Stimulated activated naive CD8-positive, alpha-beta T cell treated with anti-CD3 and anti-CD28 coated beads, Interleukin-15, Interleukin-2, amounts not matched to agents 100 U/mL and 50 U/mL, for 24 hours (primary cell): ENCODE results near the gene LRRC74B.
"Not testable (repeated sequence)": the region's sequence is repeated elsewhere in the genome, so short reads cannot be mapped to it uniquely, and the experiment has no call there.

Experiments
- ATAC-seq: fragments of 150-1000 bp; cut with Tn5 transposase; one replicate; pipeline ENCODE4 v1.10.0; 2021
- DNase-seq: peaks from one replicate; pipeline ENCODE4 v3.0.0; 2021

The LRRC74B gene, protein sequence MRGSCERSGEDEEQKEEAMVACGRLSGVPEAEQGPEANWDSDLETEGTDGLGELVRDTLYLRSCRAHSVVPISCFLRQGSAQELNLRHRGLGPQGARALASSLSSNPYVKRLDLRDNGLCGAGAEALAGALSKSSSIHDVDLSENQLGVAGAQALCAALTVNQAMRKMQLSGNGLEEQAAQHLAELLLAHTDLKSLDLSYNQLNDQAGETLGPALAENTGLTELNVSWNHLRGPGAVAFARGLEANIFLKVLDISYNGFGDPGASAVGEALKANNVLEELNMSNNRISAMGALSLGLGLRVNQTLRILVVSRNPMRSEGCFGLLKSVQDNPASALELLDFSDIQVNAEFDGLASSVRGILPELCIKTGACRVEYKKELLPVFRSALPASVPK

DNA sequence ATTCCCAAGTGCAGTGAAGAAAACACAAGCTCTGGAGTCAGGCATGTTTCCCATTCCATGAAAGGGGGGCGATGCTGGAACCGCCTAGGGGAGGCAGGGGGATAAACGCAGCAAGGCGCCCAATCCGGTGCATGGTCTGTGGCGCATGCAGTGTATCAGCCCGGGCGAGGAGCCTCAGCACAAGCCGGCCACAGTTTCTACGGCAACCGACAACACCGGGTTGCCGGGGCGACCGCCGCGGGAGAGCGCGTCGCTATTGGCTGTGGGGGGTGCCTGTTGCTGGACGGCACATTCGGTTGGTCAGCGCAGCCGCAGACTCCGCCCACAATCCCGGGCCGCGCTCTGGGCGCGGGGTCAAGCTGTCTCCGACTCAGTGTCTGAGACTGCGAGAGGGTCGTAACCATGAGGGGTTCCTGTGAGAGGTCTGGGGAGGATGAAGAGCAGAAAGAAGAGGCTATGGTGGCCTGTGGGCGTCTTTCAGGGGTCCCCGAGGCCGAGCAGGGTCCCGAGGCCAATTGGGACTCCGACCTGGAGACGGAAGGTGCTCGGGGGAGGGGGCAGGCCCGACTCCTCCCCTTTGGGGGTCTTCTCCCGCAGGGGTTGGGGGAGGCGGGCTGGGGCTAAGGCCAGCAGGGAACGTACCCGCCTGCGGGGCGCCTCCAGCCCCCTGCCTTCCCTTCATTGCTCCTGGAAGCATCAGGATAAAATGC is at the start of gene LRRC74B:
Gene LRRC74B, plus strand, starts transcription at position 362 of the 710 bp plus-strand sequence. Its CDS starts 41 bp downstream, at position 403.
- peak; percentile 84 for DNase-seq
- ATAC-seq: peak; percentile 94

DNA sequence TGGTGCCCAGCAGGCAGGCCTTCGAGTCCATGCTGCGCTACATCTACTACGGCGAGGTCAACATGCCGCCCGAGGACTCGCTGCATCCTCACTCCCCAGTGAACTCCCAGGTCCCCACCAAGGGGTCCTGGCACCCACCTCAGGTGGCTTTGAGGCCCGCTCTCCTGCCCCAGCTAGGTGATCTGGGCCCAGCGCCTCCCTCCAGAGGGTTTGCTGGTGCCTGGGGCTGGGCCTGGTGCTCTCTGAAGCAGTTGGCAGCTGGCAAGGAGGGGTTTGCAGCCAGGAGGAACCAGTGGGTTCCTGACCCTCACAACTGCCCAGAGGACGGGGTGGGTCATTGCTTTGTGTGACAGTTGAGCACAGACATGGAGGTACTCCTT is 49.7 kb upstream of the LRRC74B start:
- no peak for ATAC-seq
- no peak for DNase-seq

DNA sequence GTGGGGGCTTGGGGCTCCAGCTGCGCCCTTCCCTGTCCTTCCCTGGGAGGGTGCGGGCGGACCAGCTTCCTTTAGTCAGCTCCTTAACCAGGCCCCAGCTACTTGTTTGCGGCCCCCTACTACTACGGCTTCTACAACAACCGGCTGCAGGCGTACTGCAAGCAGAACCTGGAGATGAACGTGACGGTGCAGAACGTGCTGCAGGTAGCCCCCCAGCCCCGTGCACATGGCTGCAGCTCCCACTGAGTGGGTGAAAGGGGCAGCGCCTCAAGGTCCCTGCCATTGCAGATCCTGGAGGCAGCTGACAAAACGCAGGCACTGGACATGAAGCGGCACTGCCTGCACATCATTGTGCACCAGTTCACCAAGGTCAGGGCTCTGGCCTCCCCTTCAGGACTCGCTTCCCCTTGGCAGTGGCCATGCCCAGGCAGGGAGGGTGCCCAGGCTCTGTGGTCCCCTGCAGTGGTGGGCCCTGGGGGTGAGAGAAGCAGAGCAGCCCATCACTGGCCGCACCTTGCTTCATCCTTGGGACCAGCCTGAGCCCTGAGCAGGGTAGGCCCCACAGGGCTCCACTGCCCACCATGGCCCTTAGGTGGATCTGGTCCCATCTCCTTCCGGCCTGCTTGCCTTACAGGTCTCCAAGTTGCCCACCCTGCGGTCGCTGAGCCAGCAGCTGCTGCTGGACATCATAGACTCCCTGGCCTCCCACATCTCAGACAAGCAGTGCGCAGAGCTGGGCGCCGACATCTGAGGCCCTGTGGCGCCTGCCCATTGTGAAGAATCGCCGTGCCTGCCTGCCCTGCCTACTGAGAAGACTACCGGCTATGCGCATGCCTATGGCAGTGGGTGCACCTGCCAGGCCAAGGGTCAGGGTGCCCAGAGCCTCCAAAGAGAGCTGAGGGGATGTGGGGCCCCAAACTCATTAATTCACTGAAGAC is 48.9 kb upstream of the LRRC74B start:
- ATAC-seq (no peak), DNase-seq (no peak)

DNA sequence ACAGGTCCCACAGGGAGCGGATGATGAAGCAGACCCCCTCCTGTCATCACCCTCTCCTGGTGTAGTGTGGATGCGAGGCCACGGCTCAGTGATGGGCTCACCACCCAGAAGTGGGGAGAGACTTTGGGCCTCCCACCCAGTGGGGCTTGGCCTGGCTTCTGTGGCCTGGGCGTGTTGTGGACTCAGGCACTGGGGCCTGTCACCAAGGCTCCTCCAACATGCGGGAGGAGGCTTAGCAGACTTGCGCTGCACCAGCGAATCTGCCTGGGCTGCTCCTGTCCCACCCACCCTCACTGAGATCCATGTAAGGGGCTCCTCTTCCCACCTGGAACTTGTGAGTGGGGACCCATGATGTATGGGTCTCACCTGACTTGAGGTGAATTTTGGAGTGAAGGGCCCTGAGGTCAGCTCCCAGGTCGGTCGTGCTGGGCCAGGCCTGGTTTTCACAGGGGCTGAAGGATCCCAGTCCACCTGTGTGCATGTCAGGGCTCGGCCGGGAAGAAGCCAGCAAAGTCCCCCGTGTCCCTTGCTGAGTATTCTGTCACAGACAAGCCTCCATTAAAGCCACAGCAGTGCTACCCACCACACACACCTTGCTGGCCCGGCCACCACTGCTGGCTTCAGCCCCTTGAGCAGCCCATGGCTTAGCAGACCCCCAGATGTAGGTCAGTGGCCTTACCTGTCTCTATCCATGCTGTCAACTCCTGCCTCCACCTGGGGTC is 48.0 kb upstream of the LRRC74B start:
- no peak for ATAC-seq
- no peak for DNase-seq

DNA sequence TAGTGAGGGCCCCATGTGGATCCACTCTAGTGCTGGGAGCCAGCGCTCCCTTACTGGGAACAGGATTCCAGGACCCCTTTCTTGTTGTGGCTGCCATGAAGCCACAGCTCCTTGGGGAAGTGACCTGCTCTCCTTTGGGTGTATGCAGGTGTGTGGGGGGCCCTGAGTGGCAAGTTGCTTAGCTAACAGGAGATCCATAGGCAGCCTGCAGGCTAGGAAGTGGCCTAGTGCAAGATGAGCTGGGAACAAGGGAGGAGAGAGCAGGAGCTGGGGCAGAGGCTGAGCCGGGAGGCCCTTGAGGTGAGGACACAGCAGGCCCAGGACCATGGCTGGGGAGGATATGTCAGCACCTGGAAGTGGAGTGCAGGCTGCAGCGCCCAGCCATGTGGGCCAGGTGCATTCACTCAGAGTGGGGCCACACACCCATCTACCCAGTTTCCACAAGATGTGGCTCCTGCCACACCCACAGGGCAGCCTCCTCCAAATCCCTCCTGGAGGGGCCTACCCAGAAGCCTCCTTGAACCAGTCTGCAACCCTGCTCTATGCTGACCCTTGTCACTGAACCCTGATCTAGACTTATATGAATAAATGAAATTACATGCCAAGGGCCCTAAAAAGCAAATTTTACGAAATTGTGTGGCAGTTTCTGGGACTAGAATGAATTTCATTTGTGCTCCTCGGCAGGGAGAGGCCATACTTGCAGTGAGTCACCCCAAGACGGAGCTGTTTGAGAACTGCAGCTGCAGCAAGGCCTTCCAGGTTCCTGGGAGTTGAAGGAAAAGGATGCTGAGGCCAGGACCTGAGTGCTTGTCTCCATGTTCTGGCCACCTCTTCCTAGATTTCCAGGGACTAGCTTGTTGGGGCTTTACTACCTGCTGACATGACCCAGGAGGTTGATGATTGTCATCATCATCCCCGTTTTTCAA is 47.1 kb upstream of the LRRC74B start:
- no peak for DNase-seq
- no peak for ATAC-seq

DNA sequence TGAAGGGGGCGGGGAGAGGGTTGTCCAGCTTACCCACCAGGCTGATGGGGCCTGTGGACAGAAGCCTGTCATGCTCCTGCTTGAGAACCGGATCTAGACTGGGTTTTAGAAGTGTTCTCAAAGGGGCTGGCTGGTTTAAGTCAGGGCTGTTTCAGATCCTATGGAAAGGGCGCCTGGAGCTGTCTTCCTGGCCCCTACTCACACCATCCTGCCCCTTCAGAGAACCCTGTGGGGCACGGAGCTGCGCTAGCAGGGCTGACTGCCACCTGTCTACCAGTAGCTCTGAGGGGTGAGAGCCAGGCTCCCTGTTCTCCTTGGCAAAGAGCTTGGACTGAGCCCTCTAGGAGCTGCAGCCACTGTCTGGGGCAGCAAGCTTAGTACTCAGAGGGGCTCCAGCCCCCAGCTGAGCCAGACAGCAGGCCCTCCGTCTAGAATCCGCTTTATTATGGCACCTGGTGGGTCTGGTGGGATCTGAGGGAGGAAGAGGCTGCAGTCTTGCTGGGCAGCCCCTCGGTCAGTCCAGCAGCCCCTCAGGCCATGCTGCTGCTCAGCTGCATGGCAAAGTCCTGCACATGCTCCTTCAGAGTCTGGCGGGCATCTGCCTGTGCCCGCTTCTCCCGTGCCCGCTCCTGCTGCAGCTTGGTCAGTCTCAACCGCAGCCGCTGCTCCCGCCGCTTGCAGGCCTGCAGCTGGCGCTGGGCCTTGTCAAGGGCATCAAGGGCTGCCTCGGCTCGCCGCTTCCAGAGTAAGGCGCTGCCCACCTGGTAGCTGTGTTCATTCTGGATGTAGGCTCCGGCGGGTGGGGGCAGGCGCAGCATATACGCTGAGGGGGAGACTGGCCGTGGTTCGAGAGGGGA is 46.2 kb upstream of the LRRC74B start:
- no peak for ATAC-seq
- DNase-seq: no peak

DNA sequence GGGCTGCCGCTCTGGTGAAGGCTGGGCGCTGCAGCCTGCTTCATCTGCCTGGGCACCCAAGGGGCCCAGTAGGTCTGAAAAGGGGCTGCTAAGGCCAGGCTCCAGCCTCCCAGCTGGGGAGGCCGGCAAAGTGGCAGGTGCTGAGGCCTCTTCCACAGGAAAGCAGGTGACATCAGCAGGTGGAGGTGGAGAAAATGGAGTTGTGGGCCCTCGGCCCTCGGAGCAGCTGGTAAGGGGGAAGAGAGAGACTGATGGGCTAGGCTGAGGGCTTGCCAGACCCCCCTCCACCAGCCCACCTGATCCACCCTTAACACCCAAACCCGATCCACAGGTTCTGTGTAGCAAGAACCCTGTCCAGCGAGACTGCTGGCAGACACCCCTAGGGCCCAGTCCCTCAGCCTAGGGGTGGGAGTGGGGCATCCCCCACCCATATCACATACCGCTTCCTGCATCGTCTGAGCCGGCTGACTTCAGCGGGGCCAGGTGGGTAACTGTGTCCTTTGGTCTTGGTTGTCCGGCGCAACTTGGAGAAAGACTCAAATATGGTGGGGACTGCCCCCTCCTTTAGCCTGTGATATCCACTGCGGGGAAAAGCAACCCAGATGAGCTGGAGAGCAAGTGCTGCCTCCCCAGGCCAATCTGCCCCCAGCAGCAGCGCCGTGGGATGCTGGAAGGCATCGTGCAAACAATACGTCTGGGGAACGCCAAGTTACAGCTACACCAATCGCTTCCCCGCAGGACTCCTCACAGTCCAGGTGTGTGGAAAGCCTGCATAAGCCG is 45.3 kb upstream of the LRRC74B start:
- DNase-seq (no peak), ATAC-seq (no peak)

DNA sequence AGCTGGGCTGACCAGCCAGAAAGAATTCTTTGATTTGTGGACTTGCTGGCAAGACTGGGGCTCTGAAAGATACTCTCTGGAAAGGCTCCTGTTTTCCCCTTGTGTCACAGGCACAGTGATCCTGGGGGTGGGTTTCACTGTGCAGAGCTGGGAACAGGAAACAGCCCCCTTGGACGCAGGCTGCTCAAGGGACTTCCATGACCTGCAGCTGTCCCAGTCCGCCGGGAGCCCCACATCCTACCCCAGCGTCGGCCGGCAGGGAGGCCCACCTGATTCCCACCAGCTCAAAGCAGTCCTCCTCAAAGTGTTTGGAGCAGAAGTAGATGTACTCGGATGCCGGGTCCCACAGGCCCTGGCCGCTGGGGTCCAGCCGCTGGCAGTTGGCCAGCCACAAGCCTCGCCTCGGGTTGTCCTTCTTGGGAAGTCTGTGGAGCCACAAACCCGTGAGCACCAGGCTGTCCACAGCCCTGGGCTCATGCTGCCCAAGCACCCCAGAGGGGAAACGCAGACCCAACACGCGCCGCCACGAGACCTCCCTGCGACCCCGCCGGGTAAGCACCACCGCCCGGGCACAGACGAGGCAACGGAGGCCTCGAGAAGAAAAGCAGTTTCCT is 44.7 kb upstream of the LRRC74B start:
- DNase-seq (no peak), ATAC-seq (no peak)

DNA sequence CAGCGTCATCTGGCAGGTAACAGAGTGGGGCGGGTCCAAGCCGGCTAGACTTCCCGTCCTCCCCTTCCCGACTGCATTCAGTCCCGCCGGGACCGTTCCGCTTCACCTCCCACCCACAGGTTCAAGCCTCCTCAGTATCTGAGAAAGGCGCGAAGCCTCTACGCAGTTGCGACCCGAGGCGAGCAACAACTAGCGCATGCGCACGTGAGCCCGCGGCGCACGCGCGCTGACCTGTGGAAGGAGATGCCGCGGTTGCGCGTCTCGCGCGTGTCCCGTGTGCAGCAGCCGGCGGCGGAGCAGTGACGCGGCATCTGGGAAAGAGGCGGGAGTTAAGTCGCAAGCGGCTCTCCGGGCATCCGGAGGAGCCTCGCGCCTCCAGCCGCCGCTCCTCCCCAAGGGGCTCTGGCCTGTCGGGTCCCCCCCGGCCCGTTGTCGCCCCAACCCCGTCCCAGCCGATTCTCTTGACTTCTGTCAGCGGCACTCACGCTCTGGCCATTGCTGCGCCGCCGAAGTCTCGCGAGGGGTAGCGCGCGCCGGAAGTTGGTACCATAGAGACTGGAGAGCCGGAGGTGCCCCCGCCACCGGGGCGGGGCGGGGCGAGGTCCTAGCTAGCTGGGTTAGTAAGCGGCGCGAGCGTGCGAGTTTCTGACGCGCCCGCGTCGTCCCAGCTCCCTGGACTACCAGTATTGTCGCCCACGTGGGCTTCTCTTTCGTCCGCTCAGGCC is 44.0 kb upstream of the LRRC74B start, which contains the start of gene THAP7:
Gene THAP7, minus strand, starts transcription at position 518 of the 725 bp plus-strand sequence. Its CDS starts 207 bp downstream, at position 311.
- ATAC-seq: peak; percentile 93
- DNase-seq: peak; percentile 97

DNA sequence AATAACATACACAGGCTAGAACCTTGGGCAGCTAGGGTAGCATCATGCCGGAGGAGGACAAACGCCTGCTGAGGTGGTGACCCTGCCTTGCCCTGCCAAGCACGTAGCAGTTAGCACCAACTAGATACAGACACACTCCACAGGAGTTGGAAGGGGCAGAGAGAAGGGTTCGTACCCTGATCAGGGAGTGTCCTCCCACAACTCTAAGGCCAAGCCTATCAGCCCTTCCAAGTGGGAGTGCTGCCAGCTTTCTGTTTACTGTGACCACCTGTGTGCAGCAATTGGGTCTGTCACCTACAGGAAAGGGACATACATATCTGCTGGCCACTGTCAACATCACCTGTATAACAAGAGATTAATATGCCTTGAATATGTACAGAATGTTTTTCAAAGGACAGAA is 42.0 kb upstream of the LRRC74B start:
- DNase-seq (no peak), ATAC-seq (no peak)

DNA sequence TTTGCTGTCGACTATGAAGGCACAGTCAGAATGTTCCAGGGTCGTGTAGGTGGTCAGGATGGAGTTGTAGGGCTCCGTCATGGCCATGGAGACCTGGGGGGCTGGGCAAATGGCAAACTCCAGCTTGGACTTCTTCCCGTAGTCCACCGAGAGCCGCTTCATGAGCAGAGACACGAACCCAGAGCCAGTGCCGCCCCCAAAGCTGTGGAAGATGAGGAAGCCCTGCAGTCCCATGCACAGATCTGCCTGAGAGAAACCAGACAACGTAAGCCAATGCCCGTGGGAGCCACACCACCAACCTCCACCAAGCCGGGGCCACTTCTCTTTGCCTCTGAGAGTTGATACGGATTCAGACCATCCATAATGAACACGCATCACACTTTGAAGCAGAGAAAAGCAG is 36.5 kb upstream of the LRRC74B start:
- not testable (repeated sequence) for ATAC-seq, DNase-seq

DNA sequence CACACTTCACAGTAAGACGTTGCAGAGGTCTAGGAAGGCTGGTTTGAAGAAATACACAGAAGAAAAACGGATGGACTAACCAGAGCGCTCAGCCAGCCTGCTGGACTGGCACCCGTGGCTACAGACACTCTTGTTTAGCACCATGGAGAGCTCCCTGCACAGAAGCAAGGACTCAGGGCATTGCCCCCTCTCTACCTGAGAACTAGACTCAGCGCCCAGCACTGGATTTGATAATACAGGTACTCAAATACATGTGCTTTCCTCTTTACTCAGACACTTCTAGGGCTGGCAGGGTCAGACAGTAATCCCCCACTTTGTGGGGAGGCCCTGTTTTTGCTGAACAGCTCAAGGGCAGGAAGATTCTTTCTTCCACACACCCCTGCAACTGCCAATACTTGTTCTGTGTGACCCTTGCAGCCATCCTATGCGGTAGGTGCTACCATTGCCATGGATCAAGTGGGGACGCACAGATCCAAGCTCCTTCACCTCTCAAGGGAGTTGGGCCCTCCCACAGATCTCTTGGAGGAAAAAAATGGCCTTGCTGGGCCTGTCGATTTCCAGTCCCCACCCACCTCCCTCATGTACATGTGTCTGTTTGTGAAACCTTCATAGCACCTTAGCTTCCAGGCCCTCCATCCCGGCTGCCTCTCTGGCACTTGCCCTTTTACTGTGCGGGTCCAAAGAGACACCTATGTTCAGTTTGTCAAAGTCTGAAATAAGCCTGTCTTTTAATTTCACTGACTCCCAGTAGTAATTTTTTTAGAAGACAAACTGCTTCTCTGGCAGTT is 35.9 kb upstream of the LRRC74B start:
- DNase-seq: no peak

DNA sequence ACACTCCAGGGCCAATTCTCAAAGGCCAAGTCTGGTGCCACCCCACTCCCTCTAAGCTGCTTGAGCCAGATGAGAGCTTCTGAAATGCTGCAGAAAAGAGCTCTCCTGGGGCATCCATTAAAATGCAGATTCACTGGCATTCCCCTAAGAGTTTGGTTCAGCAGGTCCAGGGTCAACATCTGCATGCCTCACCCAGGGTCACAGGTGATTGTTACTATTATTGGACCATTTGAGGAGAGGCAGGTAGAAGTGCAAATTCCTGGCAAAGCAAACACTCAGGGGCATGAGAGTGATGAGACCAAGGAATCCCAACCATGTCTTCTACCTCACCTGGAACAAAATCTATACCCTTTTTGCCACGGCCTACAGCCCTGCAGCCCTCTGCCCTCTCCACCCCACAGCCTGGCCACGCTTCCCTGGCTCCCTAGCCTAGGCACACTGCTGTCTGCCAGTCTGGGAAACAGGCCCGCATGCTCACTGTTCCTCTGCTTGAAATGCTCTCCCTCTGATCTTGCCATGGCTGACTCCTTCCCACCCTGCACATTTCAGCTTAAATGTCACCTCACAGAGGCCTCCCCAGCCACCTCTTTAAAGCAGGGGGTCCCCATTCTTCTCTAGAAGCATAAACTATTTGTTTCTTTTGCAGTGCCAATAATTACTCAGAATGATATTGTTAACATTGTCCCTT is 35.2 kb upstream of the LRRC74B start:
- no peak for ATAC-seq

More for the DNA sequence above, 35.9 kb upstream of the LRRC74B start:
- no peak for ATAC-seq

DNA sequence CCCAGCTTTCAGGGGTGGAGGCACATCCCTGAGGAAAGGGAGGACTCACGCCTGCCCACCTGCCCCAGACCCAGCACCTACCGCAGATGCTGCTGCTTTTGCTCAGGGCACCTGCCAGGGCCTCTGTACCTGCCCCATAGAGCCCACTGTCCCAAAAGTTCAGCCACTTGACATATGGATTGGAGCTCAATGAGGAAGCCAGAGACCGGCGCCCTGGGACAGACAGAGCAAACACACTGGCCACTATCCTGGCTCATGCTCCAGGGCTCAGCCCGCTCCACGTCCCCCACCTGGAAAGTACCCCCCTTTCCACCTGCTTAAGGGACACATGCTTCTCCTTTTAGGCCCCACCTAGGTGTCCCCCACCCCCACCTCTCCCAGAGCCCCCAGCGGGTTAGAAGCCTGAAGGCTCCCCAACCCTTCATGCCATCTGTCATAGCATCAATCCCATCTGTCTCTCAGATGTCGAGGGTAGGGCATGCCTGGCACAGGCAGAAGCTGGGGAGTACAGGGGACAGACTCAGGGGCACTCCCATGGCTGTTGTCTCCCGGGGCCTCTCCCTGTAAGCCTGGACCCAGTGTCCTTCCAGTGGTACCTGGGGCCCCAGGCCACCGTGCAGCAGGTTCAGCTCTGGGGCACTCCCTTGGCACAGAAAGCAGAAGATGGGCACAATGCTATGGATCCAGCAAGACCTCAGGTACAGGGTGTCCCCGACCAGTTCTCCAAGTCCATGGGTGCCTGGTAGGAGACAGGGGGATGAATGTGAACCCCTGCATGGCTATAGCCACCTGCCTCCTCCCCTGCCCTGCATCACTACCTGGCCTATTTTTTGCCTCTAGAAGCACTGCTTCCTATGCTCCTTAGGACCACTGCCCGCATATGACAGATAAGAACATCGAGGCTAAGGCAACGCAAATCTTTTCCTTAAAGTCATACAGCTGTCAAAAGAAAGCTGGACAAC is 33.0 kb upstream of the LRRC74B start:
- DNase-seq (no peak), ATAC-seq (no peak)

More for the DNA sequence above, 35.2 kb upstream of the LRRC74B start:
- DNase-seq: no peak

DNA sequence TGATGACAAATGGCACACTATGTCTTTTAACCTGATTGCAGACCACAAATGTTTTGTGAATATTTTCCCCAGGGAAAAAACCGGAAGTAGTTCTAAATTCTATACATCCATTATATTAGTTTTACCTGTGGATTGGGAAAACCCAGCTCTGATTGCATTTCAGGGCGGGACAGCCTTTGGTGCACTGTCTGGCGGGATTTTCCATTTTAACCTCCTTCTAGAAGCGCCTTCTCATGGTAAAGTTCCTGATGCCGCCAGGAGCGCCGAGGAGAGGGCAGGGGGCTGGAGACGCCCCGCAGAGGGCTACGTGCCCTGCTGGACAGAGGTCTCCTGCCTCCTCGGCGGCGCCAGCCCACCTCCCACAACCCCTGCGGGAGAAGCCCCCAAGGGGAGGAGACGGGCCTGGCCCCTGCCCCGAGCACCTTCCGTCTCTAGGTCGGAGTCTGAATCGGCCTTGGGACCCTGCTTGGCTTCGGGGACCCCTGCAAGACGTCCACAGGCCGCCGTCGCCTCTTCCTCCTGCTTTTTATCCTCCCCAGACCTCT is 32.0 kb upstream of the LRRC74B start:
- DNase-seq (no peak), ATAC-seq (no peak)
